Breast epithelium (tissue), 3 donors: ENCODE measurements around the gene BPIFB3.

Source experiments
- CTCF ChIP-seq, 3 donors: fragments of 450-650 bp; IDR thresholded peaks; one replicate each; pipeline ENCODE4 v1.5.1; 2016 to 2017; ENCODE audit warnings: antibody characterized with exemption in 3 of 3, mild to moderate bottlenecking in 3 of 3, moderate library complexity in 3 of 3
- POLR2A ChIP-seq: fragments of 450-650 bp; IDR thresholded peaks from one replicate; pipeline ENCODE4 v1.6.1; 2016; ENCODE audit warnings: antibody characterized with exemption, mild to moderate bottlenecking, moderate library complexity
- POLR2AphosphoS5 ChIP-seq, 3 donors: sonication (generic); formaldehyde crosslinking; IDR thresholded peaks; one replicate each; pipeline ENCODE4 v1.6.1; 2017; ENCODE audit warnings: antibody characterized with exemption in 3 of 3

GRCh38 chr20:33034901-33035492 is 18.7 kb upstream of the BPIFB3 start:
- TF ChIP-seq CTCF (IDR thresholded peaks at IDR 0.05) (no peak), POLR2AphosphoS5 (IDR thresholded peaks at IDR 0.05) (no peak), POLR2A (no peak)
